Hippocampal formation (tissue), 2 donors: ENCODE measurements around the gene ZNF189.

Experiments used
- DNase-seq, 2 donors: peaks; one replicate each; lab custom pipeline; 2025; lab: John Stamatoyannopoulos, UW

ZNF189 gene

DNA sequence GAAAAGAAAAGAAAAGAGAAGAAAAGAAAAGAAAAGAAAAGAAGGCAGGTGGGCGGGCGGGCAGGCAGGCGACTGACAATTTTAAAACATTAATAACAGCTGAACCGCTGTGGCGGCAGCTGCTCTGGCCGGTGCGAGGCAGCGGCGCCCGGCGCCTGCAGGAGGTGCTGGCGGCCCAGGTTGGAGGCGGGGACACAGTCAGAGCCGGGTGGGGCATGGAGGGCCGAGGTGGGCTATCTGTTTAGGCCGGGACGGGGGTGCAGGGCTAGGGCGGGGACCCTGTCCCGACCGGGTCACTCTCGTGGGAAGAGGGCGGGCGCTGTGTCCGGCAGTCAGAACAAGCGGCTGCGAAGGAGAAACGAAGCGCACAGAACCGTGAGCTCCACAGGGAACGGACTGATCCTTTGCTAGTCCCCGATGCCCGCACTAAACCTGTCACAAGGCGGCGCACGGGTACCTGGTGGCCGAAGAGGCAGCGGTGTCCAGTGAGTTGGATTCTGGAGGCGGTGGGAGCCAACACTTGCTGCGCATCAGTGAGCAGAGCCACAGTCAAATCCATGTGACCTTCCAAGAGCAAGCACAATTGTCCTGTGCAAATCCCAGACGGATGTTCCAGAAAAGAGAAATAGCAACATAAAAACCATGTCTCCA lies 50.5 kb downstream of the ZNF189 start:
- DNase-seq: peak; percentile 16 to 70

DNA sequence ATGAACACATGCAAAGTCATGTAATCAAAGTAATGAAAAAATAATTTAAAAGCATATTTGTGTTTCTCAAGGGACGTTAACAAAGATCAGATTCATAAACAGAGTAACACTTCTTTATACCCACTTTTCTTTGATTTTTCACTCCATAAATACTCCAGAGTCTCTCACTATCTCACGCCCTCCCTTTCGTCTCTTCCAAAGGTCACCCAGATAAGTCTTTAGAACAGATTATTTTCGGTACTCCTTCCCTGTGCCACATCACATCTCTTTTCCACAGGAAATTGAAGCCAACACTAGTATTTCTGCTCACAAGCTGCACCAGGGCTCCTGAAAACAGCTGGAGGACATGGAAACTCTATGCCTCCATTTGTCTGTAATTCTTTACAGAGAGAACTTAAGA lies 52.3 kb downstream of the ZNF189 start:
- DNase-seq: no peak

DNA sequence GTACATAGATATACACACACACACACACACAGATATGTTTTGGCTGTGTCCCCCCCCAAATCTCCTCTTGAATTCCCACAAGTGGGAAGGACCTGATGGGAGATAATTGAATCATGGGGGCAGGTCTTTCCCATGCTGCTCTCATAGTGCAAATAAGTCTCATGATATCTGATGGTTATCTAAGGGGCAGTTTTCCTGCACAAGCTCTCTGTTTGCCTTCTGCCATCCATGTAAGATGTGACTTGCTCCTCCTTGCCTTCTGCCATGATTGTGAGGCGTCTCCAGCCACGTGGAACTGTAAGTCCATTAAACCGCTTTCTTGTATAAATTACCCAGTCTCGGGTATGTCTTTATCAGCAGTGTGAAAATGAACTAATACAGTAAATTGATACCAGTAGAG lies 52.8 kb downstream of the ZNF189 start:
- DNase-seq: no peak

DNA sequence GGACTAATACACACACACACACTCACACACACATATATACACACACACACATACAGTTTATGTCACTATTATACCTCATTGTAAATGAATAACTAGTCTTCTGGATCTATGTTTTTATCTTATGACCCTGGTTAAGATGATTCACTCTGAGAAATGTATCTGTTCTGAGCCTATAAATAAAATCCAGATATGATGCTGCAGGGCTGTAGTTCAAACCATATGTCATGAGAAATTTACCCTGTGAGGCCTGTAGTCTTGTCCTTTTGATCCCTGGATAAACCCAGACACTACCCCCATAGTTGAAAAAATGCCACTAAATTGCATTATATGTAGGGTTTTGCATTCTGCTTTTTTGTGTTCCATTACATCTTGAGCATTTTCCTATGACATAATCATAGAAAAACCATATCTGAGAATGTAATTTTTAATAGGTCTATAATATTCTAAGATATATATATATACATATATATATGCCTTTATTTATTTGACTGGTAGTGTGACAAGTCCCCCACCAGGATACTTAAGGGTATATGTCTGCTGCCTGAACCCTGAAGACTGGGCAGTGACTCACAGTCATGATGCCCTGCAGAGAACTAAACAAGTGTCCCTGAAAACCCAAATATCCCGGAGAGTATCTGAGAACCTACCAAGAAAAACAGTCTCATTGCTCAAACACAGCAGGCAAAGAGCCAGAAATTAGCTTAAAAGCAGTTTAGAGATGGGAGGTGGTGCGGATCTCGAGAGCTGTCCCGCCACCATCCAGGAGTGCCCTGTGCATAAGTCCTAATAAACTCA lies 55.3 kb downstream of the ZNF189 start:
- DNase-seq: no peak

DNA sequence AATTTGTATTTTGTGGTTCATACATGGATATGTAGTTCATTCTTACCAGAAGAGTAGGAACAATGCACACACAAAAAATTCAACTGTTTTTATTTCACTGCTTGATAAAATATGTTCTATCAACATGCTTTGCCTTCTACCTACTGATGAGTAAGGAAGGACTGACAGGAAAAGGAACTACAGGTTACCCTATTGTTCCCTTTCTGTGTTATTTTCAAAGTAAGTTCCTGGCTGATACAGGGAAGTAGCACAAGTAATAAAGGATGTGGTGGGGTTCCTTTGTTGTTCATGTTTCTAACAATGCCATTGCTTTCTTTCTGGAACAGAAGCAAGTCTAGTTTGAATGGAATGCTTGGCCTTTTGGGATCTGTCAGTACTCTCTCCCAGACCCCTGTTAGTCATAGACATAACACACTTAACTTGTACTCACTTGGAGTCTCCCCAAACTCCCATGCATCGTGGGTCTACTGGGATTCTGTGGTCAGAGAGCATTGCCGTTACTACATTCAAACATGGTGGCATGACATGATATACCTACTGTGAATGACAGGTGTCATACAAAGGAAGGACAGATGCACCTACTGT lies 57.1 kb downstream of the ZNF189 start:
- no peak for DNase-seq

DNA sequence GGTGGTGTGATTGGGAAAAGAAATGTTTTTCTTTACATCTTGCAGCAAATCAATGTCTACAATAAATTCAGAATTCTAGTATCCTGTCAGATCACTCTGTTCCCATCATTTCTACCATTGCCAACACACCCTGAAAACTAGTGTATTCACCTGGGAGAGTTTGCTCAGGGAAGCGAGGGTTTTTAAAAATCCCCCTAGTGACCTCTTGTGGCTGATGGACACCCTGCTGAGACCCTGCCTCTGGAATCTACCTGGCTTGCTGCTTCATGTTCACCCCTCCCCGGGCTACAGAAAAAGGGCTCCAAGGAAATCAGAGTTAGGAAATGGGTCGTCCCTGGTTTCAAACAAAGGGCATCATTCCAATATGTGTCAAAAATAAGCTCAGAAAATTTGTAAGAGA lies 58.4 kb downstream of the ZNF189 start:
- no peak for DNase-seq

DNA sequence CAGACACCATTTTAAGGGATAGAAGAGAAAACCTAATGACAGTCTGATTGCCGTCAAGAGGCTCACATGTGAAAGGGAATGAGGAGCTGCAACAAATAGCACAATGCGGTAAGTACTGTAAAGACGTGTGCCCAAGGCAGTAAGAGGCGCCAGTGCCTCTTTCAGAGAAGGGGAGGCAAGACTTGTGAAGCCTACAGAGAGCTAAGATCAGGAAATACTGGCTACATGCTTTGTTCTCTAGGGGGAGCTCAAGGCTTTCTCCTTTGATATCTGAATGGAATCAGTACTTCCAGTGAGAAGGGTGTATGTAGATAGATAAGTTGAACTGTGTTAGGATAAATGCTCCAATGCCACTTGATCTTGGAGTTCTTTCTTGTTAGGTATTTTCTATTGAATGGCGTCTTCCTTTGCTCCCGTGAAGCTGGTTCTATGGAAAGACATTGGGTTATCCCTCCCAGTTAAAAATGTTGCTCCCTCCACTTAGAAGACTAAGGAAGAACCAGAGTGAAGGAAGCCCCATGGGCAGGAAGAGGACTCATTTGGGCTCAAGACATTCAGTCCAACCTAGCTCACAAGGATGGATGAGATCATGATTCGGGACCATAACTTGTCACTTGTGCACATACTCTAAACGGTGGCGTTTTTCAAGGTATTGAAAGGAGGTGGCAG lies 60.4 kb downstream of the ZNF189 start:
- DNase-seq: peak in 1 of 2 donors; percentile 92
